ENCODE measurements around the gene AK1.

Gene AK1

DNA sequence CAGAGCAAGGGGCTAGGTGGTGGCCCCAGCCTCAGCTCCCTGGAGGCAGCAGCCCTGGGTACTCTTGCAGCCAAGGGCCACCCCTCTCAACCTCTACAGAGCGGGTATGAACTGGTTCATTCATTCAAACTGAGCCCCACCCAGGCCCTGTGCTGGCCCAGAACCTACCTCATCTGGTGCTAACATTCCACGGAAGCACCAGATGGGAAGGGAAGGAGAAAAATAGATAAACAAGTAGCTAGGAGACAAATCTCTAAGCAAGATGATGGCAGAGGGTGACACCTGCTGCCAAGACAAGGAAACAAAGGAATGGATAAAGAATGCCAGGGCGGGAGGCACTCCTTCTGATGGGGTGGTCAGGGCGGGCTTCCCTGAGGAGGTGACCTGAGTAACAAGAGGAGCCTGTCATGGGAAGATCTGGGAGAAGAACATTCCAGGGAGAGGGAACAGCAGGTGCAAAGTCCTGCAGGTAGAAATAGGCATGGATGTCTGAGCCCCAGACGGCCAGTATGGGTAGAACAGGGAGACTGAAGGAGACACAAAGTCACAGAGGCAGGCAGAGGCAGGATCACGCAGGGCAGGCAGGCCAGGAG lies 33.2 kb upstream of the AK1 start:
- in situ Hi-C loops (cut with MboI; ENCODE audit: low sequenced_read_pairs) = loop anchor here (10.0 kb wide), 1 partner anchor 46 kb away; no protein-coding TSS in a partner anchor

DNA sequence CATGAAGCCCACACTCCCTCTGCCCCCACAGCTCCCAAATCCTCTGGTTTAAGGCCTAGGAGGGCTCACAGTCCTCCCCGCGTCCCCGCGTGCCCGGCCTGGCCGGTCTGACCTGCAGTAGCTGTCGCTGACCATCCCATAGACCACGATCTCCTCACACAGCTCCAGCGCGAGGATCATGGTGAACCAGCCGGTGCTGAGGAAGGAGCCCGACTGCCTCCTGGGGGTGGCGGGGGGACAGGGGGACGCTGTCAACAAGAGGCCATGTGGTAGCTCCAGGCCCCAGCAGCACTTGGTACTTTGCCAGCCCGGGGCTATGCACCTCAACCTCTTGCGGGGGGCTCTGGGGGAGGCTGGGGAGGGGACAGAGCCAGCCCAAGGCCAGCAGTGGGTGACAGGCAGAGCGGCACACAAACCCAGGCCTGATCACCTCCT lies 32.4 kb upstream of the AK1 start:
- in situ Hi-C loops (cut with MboI; ENCODE audit: low sequenced_read_pairs) = loop anchor here (10.0 kb wide), 1 partner anchor 45 kb away; no protein-coding TSS in a partner anchor

DNA sequence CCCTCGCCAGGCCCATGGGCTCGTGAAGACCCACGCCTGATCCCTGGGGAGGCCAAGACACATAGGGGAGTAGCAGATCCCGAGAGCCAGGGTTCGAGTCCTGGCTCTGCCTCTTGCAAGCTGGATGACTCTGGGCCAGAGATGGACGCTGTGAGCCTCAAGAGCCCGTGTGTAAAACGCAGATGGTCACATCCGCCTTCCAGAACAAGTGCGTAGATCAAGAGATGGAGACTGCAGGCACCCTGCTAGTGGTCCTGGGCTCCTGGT lies 31.1 kb upstream of the AK1 start:
- in situ Hi-C loops (cut with MboI; ENCODE audit: low sequenced_read_pairs) = no loop called here

DNA sequence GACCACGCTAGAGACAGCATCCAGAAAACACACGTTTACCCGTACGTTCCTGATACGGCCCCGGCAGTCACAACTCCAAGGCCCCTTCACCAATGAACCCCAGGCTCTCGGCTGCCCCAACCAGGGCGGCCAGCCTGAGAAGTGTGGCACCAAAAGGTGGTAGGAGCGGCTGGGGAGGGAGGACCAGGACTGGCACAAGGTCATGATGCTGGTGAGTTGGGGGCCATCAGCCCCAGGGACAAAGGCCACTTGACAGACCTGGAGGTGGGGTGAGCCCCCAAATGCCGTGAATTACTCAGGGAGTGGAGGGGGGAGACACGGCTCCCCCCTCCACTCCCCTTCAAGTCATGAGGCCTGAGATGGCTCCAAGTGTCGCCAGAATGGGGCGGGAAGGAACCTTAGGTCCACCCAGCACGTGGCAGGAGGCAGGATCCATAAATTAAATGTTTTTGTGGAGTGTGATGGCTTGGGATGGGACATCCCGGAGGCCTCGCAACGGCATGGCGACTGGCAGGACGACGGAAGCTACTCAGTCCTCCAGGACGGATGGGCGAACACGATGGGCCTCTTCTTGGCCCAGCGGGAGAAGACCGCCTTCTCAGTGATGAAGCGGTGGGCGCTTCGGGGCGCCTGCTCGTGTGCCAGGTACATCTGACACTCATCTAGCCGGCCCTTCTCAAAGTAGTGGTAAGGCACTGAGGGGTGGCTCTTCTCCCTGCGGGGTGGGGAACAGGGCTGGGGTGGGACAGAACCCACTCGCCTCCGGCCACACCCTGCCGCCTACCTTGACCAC lies 30.6 kb upstream of the AK1 start:
- in situ Hi-C loops (cut with MboI; ENCODE audit: low sequenced_read_pairs) = no loop called here

DNA sequence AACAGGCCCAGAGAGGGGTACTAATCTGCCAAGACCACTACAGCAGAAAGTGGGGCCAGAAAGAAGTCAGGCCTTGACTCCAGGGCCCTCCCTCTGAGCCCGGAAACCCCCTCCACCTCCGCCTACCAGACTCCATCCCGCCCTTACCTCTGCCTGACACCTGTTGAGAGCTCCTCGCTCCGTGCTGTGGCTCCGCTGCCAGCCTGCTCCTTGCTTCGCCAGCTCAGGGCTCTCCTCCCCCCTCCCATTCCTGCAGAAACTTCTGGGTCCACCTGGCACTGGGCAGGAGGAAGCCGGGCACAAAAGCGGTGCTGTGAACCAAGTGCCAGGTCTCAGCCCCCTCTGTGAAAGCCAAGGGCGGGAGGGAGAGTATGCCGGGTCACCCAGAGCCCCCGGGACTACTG lies 28.3 kb upstream of the AK1 start:
- in situ Hi-C loops (cut with MboI; ENCODE audit: low sequenced_read_pairs) = no loop called here

DNA sequence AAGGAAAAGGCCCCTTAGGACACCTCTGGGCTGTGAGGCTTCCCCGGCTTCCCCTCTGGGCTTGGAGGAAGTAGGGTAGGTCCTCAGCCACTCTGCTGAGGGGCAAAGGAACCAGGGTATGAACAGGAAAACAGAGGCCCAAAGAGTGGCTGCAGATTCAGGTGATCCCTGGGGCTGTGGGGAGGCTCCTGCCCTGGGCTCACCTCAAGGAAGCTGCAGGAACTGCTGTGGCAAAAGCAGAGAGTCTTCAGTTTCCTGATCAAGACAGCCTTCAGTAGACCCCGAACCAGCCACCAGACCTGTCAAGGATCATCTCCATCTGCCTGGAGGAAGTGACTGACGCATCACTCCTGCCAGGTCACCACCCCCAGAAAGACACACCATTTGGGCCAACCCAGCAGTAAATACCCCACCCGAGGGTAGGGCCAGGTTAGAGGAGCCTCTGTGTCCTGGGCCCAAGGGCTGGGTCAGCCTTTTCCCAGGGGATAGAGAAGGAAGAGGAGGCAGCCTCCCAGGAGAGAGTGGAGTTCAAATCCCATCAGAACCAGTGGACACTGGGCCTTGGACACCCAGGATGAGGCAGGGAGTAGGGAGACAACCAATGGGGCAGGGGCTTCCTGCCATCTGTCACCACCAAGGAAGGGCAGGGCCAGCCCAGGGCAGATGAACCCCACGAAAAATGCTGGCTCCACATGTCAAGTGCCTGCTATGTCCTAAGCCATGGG lies 27.7 kb upstream of the AK1 start:
- in situ Hi-C loops (cut with MboI; ENCODE audit: low sequenced_read_pairs) = no loop called here

DNA sequence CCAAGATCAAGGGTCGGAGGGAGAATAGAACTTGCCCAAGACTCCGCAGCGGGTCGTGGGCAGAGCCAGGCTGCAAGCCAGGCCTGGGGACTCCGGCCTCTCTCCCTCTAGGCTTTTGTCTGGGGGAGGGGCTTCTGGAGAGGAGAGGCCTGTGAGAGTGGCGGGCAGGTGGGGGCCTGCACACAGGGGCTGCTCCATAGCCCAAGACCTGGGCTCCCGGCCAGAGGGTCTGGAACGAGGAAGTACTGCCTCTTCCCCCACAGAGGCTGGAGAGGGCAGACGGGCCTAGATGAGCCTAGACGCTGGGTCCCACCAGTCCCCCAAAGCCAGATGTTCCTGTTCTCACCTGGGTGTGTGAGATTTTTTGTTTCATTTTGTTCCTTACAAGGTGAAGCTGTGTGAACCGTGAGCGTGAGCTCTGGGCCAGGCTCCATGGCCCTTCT lies 27.1 kb upstream of the AK1 start:
- in situ Hi-C loops (cut with MboI; ENCODE audit: low sequenced_read_pairs) = no loop called here

DNA sequence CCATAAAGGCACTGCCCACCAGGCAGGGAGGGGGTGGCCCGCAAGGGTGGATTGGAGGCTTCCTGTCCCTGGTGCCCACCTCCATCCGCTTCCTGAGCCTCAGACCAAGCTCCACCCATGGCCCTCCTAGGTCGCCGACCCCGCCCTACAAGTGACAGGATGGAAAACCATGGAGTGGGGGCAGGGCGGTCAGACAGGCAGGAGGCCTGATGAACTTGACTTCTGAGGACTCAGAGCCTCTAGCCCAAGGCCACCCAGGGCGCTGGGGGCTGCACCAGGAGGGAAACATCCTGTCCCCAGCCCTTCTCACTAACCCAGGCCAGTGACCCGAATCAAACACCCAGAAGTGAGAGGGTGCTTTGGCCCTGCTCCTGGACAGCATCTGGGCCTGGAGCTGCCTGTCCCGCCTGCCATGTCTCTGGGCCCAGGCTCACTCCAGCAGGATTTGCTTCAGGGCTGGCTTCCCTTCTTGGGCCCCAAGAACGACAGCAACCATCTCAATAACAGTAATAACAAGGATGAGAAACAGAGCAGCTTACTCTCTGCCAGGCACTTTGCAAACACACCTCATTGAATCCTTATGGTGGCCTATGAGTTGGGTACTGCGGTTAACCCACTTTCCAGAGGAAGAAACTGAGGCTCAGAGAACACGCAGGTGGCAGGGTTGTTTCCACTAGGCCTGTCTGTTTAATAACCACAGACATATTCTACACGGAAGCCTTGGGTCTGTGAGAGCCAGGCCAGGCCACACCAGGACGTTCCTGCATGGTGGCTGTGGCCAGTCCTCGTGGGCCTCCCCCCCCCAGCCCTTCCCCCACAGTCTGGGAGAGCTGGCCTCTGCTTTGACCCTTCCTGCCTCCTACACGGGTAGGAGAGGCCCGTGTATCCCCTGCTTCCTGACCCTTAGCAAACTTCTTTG lies 26.3 kb upstream of the AK1 start:
- in situ Hi-C loops (cut with MboI; ENCODE audit: low sequenced_read_pairs) = no loop called here

DNA sequence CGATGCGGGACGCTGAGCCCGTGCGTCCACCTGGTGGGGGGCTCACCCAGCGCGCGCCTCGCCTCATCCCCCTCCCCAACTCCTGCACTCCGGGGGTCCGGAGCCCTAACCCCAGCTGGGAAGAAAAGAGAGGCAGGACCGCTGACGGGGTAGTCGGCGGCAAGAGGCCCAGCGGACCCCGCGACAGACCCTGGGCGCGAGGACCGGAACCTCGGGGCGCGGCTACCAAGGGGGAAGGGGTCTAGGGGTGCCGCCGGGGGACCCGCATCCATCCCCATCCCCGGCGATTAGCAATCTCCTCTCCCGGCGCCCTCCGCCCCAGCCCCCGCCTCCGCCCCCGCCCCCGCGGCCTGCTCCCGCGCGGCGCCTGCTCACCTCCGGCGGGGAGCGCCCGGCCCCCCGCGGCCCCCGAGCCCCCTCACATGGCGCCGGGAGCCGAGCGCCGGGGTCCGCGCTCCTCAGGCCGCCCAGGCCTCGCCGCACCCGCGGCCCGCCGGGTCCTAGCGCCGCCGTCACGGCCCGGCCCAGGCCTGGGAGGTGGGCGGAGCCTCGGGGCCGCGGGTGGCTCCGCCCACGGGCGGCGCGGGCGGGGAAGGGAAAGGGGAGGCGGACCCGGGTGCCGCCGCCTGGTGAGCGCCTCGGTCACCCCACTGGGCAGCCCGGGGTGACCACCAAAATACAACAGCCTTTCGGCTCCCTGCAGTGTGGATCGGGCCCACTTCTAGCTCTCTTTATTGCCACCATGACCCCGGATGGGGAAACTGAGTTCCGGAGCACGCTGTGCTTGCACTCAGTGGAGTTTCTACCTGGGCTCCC lies 21.9 kb upstream of the AK1 start, which contains the start of gene ST6GALNAC6:
TSS of gene ST6GALNAC6 (minus strand) at position 476 of the 816 bp plus-strand sequence. CDS start 1,622 bp downstream, outside the sequence.
- in situ Hi-C loops (cut with MboI; ENCODE audit: low sequenced_read_pairs) = no loop called here

DNA sequence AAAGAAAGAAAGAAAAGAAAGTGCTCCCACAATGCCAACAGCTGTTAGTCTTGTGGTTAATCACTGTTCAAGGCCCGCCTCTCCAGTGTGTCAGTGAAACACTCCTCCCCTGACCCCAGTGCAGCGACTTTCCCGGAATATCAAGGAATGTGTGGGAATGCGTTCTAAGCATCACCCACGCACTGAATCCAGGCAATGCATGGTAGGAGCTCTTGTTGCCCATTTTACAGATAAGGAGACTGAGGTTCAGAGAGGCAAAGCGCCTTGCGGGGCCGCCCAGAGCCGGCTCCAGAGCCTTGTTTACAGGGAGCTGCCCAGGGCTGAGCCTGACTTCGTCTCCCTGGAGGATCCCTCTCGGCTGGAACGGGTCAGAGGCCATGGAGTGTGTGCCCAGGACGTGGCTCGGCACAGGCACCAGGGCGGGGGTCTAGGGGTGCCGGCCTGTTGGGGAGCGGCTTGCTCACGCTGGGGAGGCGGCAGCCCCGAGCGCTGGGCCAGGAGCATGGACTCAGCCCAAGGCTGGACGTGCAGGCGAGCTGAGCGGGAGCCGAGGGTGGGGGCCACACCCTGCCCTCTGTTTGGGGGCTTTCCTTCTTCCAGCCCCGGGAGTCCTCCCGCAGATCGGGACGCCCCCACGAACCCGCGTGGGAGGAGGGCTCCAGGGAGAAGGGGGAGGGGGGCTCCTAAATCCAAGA lies 21.1 kb upstream of the AK1 start:
- in situ Hi-C loops (cut with MboI; ENCODE audit: low sequenced_read_pairs) = no loop called here

DNA sequence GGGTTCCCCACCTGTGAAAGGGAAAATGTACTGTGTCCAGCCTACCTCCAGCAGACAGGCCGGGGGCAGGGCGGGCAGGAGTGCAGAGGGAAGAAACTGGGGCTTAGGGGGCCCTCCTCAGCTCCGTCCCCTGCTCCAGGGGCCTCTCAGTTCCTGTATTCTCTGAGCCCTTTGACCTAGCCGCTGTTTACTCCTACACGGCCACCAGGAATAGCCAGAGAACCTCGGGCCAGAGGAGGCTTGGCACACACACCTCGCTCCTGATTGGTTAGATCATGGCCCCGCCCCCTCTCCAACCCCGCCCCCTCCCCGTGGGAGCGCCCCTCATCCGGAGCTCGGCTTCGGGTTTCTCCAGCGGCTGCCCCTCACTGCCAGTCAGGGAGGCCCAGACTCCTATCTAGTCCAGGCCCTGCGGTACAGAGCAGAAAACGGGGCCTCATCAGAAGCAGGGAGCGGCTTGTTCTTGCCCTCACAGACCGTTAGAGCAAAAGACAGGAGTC lies 19.8 kb upstream of the AK1 start:
- in situ Hi-C loops (cut with MboI; ENCODE audit: low sequenced_read_pairs) = no loop called here

DNA sequence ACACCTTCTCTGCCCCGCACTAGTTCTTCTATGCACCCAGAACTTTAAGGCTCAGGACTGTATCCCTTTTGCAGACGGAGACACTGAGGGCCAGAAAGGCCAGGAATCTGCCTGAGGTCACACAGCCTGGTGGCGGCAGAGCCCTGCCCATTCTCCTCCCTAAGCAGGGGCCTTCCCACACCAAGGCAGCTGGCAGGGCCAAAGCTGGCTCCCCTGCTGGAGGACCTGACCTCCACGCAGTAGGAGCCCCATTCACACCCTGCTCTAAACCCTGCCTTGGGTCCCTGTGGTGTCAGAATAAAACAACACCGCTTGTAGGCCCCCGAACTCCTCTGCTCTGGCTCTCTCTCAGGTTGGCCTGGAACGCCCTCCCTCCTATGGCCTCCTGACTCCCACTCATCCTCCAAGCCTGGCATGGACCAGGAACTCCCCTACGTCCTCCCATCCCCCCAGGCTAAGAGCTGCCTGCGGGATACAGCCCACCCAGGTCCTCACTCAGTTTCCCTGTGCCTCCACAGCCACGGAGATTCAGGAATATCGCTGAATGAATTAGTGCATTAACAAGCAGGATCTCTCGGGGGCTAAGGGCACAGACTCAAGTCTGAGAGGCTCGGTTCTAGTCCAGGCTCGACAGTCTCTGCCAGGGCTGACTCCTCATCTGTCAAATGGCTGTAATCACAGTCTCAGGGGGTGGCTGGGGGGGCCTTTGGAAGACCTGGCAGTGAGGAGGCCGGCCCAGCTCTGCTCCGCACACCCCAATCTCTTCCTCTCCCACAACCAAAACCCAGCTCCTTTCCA lies 19.1 kb upstream of the AK1 start:
- in situ Hi-C loops (cut with MboI; ENCODE audit: low sequenced_read_pairs) = no loop called here

DNA sequence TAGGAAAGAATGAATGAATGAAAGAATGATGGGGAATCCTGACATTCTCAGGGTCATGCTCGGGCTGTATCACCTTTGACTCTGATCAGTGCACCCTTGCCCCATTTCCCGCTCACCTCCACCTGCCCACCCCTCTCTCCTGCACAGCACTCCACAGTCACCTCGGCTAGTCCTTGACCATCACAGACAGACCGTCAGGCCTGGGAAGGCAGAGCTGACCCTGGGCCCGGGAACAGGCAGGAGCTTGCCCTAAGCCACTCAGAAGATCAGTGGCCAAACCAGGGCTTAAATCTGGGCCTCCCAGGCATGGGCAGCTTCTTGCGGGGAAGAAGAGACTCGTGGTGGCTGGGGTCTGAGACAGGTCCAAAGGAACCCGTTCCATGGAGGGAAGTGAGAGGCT lies 18.3 kb upstream of the AK1 start:
- in situ Hi-C loops (cut with MboI; ENCODE audit: low sequenced_read_pairs) = no loop called here

DNA sequence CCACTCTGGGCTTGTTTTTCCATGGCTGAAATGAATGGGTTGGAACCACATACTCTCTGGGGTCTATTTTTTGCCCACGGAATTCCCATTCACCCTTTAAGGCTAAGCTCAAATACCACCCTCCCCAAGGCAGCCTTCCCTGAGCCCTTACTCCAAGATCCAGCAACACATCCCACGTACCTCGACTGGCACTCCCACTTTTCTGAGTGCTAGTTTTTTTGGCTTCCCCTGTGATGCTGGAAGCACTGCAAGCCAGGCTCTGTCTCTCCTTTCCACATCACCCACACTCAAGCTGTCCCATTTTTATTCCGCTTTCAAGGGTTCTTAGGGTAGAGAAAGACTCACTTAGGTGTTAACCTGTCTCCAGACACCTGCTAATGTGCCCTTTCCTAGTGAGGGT lies 15.9 kb upstream of the AK1 start:
- in situ Hi-C loops (cut with MboI; ENCODE audit: low sequenced_read_pairs) = no loop called here

DNA sequence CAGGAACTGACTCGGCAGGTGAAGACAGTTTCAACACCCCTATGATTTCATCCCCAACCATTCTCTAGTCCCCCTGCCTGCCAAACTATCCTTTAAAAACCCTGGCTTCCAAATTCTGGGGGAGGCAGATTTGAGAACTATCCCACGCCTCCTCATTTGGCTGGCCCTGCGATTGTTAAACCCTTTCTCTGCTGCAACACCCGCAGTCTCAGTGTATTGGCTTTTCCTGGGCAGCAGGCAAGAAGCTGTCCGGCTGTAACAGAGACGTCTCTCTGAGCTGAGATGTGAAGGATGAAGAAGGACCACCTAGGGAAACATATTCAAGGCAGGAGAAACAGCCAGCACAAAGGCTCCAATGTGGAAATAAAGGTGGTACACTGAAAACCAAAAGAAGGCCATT lies 15.4 kb upstream of the AK1 start:
- in situ Hi-C loops (cut with MboI; ENCODE audit: low sequenced_read_pairs) = no loop called here

DNA sequence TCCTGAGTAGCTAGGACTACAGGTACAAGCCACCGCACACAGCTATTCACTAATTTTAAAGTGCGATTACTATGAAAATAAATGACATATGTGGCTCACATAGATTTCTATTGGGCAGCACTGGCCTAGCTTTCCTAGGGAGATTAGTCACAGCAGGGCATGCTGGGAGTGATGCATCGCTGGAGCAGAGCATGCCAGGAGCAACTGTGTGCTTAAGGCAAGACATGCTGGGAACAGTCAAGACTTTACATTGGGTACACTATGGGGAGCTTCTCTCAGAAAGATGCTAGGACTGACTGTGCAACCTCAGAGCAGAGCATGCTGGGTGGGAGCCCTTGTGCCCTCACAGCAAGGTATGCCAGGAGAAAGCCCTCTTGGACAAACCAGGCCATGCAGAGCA lies 12.6 kb upstream of the AK1 start:
- in situ Hi-C loops (cut with MboI; ENCODE audit: low sequenced_read_pairs) = no loop called here

DNA sequence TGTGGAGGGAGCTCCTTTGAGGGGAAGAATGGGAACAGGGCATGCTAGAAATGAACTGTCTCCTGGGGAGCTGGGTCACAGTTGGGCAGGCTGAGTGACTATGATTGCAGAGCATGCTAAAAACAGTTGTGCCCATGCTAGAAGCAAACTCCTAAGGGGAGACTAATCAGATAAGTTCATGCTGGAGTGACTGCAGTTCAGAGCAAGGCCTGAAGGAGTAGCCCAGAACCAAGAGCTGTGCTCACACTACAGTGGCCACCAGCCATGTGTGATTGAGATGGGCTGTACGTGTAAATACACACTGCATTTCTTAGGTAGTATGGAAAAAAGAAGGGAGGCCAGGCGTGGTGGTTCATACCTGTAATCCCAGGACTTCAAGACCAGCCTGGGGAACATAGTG lies 10.3 kb upstream of the AK1 start:
- in situ Hi-C loops (cut with MboI; ENCODE audit: low sequenced_read_pairs) = no loop called here

DNA sequence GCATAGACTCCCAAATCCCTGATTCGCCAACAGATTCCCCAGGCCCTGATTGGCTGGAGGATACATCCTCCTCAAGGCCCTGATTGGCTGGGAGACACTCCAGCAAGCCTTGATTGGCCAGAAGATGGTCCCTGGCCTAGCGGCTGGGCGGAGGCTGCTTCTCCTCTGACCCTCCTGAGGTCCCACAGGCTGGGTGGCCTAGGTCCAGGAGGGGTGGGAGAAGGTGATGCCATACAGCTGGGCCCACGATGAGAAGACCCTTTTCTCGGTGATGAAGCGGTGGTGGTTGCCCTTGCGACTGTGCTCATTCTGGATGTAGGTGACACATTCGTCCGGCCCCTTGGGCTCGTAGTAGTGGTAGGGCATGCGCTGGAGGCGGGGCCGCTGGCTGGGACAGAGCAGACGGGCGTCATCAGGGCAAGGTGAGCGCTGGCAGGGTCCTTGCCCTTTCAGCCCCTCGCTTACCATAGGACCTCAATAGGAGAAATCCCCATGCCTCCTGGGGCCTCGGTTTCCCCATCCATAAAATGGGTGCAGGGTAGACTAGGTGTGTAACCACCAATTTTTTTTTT lies 9.0 kb upstream of the AK1 start:
- in situ Hi-C loops (cut with MboI; ENCODE audit: low sequenced_read_pairs) = no loop called here

Measured in HL-60/S4 treated with phorbol 12-myristate 13-acetate at 8.2 ng/mL for 4 days and 3 days (cell line).